PC-3 (cell line): ENCODE data around the gene ATP6V1G3. TPM values are rescaled to one million over a fixed set of nuclear protein-coding genes. Genes with fewer than 3 reads are reported as not detected.
"Not testable (repeated sequence)": the region's sequence is repeated elsewhere in the genome, so short reads cannot be mapped to it uniquely, and the experiment has no call there.

Experiments used
- ATAC-seq: fragments of 200-7000 bp; cut with Tn5 transposase; 2 replicates; pipeline ENCODE4 v1.9.1; 2020; ENCODE audit warnings: mild to moderate bottlenecking, moderate library complexity
- BruUV-seq: library from RNA; stranded (reverse); fragments of 400-500 nt; replicated peaks from 2 replicates; lab custom pipeline; 2021; lab: Mats Ljungman, UMichigan
- CTCF ChIA-PET: fragments of 300-600 bp; sonication (Branson Sonifier 250); formaldehyde crosslinking; loops from one replicate; lab custom pipeline; 2022; ENCODE audit warnings: antibody characterized with exemption; lab: Charles Lee
- POLR2A ChIA-PET: fragments of 300-600 bp; sonication (Branson Sonifier 250); formaldehyde crosslinking; loops from one replicate; lab custom pipeline; 2022; ENCODE audit warnings: antibody characterized with exemption; ENCODE audit not compliant: unreplicated experiment; lab: Charles Lee
- DNase-seq: peaks from one replicate; pipeline ENCODE4 v3.0.0-alpha.2; 2015
- H2AFZ ChIP-seq: fragments of 300-600 bp; sonication (generic); 2 replicates; pipeline ENCODE4 v1.6.0; 2016; ENCODE audit warnings: antibody characterized with exemption, low read length
- H3F3A ChIP-seq: fragments of 300-600 bp; sonication (generic); one replicate; pipeline ENCODE4 v1.6.0; 2017; ENCODE audit warnings: antibody characterized with exemption, low read length, control low read depth, mild to moderate bottlenecking; ENCODE audit not compliant: unreplicated experiment
- H3K27ac ChIP-seq: fragments of 300-600 bp; sonication (generic); 2 replicates; pipeline ENCODE4 v1.5.1; 2016; ENCODE audit warnings: mild to moderate bottlenecking, low read length
- H3K27me3 ChIP-seq: fragments of 300-600 bp; sonication (generic); 2 replicates; pipeline ENCODE4 v1.6.1; 2016; ENCODE audit warnings: low read length, mixed read lengths
- H3K36me3 ChIP-seq: fragments of 300-600 bp; sonication (generic); 2 replicates; pipeline ENCODE4 v1.6.1; 2016; ENCODE audit warnings: low read depth, mixed run types, low read length, mixed read lengths
- H3K4me1 ChIP-seq: fragments of 300-600 bp; sonication (generic); 2 replicates; pipeline ENCODE4 v1.5.1; 2016; ENCODE audit warnings: low read length; ENCODE audit not compliant: insufficient read depth
- H3K4me2 ChIP-seq: fragments of 300-600 bp; sonication (generic); 2 replicates; pipeline ENCODE4 v1.6.0; 2016; ENCODE audit warnings: low read length
- H3K4me3 ChIP-seq: fragments of 300-600 bp; sonication (generic); 2 replicates; pipeline ENCODE4 v1.5.1; 2016; ENCODE audit warnings: mild to moderate bottlenecking, low read length, mixed read lengths
- H3K79me2 ChIP-seq: fragments of 300-600 bp; sonication (generic); 2 replicates; pipeline ENCODE4 v1.6.1; 2017; ENCODE audit warnings: low read length, mixed read lengths
- H3K9ac ChIP-seq: fragments of 300-600 bp; sonication (generic); 2 replicates; pipeline ENCODE4 v1.6.0; 2016; ENCODE audit warnings: mild to moderate bottlenecking, low read length
- H3K9me2 ChIP-seq: fragments of 300-600 bp; sonication (generic); replicated peaks from 2 replicates; pipeline ENCODE4 v1.6.1; 2016; ENCODE audit warnings: mixed run types, low read length, mixed read lengths
- H3K9me3 ChIP-seq: fragments of 300-600 bp; sonication (generic); 2 replicates; pipeline ENCODE4 v1.6.1; 2016; ENCODE audit warnings: low read length, mixed read lengths
- H4K20me1 ChIP-seq: fragments of 300-600 bp; sonication (generic); 2 replicates; pipeline ENCODE4 v1.6.1; 2016; ENCODE audit warnings: low read length, mixed read lengths
- EZH2 ChIP-seq: fragments of 300-600 bp; sonication (generic); IDR thresholded peaks from one replicate; pipeline ENCODE4 v1.6.1; 2017; ENCODE audit warnings: antibody characterized with exemption, mild to moderate bottlenecking, low read length; ENCODE audit not compliant: unreplicated experiment
- EZH2phosphoT487 ChIP-seq: fragments of 300-600 bp; sonication (generic); IDR thresholded peaks from 2 replicates; pipeline ENCODE4 v1.6.1; 2018; ENCODE audit warnings: mild to moderate bottlenecking, antibody characterized with exemption, low read length, borderline replicate concordance
- intact Hi-C: fragments of 100-400 bp; cut with micrococcal nuclease; formaldehyde crosslinking; loops from 2 replicates; pipeline ENCODE4 v1.9.0; 2023
- total RNA-seq: library from RNA; depleted of rRNA; stranded (reverse); fragments of >200 nt; gene quantifications from 2 replicates; pipeline ENCODE4 v1.2.3, GENCODE V29; 2014; rRNA removed
- TF ChIP-seq, protein P1 (sequence below): fragments of 300-600 bp; sonication (generic); conservative IDR thresholded peaks from 2 replicates; pipeline ENCODE4 v1.5.1; 2017; ENCODE audit warnings: antibody characterized with exemption, low read depth, mild to moderate bottlenecking, low read length

ATP6V1G3 gene
- total RNA-seq, 1 experiment from 2014 or later: not detected

GRCh38 chr1:198481661-198482060 lies 58.8 kb downstream of the ATP6V1G3 start:
- Histone ChIP-seq H3K4me3 (no peak overlapping the region), H3K4me2 (no peak overlapping the region), H3F3A (no peaks in the 10 kb centered on the region), H3K27ac (no peak overlapping the region), H3K9me3 (no peaks in the 10 kb centered on the region), H3K27me3 (no peaks in the 10 kb centered on the region), H4K20me1 (no peaks in the 10 kb centered on the region), H3K9me2 (no peaks in the 10 kb centered on the region), H2AFZ (no peak overlapping the region), H3K79me2 (no peaks in the 10 kb centered on the region), H3K4me1 (peaks cover 17% of the 10 kb centered on the region), H3K9ac (no peak overlapping the region), H3K36me3 (no peaks in the 10 kb centered on the region)
- POLR2A ChIA-PET: no interaction called here
- CTCF ChIA-PET: no interaction called here
- intact Hi-C loops: no loop called here
- no TSS peak for BruUV-seq
- no peak for TF ChIP-seq EZH2phosphoT487
- no peak for TF ChIP-seq EZH2
- TF ChIP-seq, protein P1, sequence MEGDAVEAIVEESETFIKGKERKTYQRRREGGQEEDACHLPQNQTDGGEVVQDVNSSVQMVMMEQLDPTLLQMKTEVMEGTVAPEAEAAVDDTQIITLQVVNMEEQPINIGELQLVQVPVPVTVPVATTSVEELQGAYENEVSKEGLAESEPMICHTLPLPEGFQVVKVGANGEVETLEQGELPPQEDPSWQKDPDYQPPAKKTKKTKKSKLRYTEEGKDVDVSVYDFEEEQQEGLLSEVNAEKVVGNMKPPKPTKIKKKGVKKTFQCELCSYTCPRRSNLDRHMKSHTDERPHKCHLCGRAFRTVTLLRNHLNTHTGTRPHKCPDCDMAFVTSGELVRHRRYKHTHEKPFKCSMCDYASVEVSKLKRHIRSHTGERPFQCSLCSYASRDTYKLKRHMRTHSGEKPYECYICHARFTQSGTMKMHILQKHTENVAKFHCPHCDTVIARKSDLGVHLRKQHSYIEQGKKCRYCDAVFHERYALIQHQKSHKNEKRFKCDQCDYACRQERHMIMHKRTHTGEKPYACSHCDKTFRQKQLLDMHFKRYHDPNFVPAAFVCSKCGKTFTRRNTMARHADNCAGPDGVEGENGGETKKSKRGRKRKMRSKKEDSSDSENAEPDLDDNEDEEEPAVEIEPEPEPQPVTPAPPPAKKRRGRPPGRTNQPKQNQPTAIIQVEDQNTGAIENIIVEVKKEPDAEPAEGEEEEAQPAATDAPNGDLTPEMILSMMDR: no peak
- no peak for DNase-seq
- ATAC-seq: no peak

DNA sequence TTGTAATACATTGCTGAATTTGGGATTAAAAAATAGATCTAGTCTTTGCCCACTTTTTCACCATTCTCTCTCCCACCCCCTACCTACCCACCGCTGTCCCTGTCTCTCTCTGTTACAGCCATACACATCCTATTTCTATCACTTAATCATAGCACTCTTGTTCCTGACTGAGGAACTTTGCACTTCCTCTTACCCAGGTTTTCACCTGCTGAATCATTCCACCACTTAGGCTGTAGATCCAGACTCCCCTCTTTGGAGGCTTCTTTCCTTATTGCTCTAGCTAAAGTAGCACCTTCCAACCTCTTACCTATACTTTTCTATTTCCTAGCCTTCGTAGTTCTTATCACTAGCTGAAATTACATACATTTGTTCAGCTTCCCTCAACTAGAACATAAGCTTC lies 59.6 kb downstream of the ATP6V1G3 start:
- DNase-seq (peak; percentile 44), ATAC-seq (peak; percentile 60; the same call in 1 of the 2 replicates)
- no TSS peak for BruUV-seq
- Histone ChIP-seq H3K4me2 (peak overlapping the region; percentile 40), H3K27ac (peak overlapping the region; percentile 17; the same call in 1 of the 2 replicates), H3K9ac (no peak overlapping the region), H3K27me3 (no peaks in the 10 kb centered on the region), H3K9me3 (no peaks in the 10 kb centered on the region), H3K4me1 (peaks cover 17% of the 10 kb centered on the region), H3F3A (no peaks in the 10 kb centered on the region), H4K20me1 (no peaks in the 10 kb centered on the region), H3K4me3 (no peak overlapping the region), H3K79me2 (no peaks in the 10 kb centered on the region), H3K36me3 (no peaks in the 10 kb centered on the region), H3K9me2 (no peaks in the 10 kb centered on the region), H2AFZ (no peak overlapping the region)
- ChIA-PET POLR2A (no interaction called here), CTCF (no interaction called here)
- intact Hi-C loops: no loop called here
- TF ChIP-seq, protein P1: no peak
- TF ChIP-seq EZH2phosphoT487 (no peak), EZH2 (no peak)

GRCh38 chr1:198477354-198477753 lies 63.1 kb downstream of the ATP6V1G3 start:
- H3K4me1 ChIP-seq: peaks cover 12% of the 10 kb centered on the region
- CTCF ChIA-PET, H3K36me3 ChIP-seq, H2AFZ ChIP-seq, DNase-seq, H3K9ac ChIP-seq, H3K4me3 ChIP-seq, ATAC-seq, POLR2A ChIA-PET, H3K9me2 ChIP-seq, H3K79me2 ChIP-seq, H3K9me3 ChIP-seq, H3F3A ChIP-seq, H3K27me3 ChIP-seq, BruUV-seq, H3K4me2 ChIP-seq, H4K20me1 ChIP-seq, H3K27ac ChIP-seq: not testable (repeated sequence)
- intact Hi-C loops: loop anchor here (5.0 kb wide), 1 partner anchor 100 kb away; no protein-coding TSS in a partner anchor

Other genes with a start within 250 kb of the ATP6V1G3 start
- 0.11 TPM in 1 of 2 replicates, not detected in the other for gene PTPRC, start 98.4 kb upstream of the ATP6V1G3 start, total RNA-seq